GM18508 (cell line): ENCODE results near the gene GAPDH.
"Not testable (repeated sequence)": the region's sequence is repeated elsewhere in the genome, so short reads cannot be mapped to it uniquely, and the experiment has no call there.

Experiments
- ATAC-seq: cut with Tn5 transposase; IDR thresholded peaks from one replicate; pipeline ENCODE4 v1.9.1; 2021; ENCODE audit warnings: moderate number of reproducible peaks; ENCODE audit not compliant: insufficient read depth, unreplicated experiment

Gene GAPDH

GRCh38 chr12:6558014-6558760 lies 23.9 kb downstream of the GAPDH start:
- ATAC-seq, result not testable (repeated sequence)

GRCh38 chr12:6559500-6559899 lies 25.2 kb downstream of the GAPDH start:
- ATAC-seq, result no peak

GRCh38 chr12:6560501-6561205 lies 26.3 kb downstream of the GAPDH start:
- ATAC-seq, result no peak

GRCh38 chr12:6562881-6563280 lies 28.6 kb downstream of the GAPDH start:
- ATAC-seq, result no peak

- ATAC-seq, result no peak
Measured at GRCh38 chr12:6563448-6564050, 29.2 kb downstream of the GAPDH start.

- no peak for ATAC-seq
Measured at GRCh38 chr12:6567112-6567670, 32.9 kb downstream of the GAPDH start.

GRCh38 chr12:6569312-6569711 lies 35.0 kb downstream of the GAPDH start:
- ATAC-seq, result no peak

- ATAC-seq, result no peak
Measured at GRCh38 chr12:6569786-6570185, 35.5 kb downstream of the GAPDH start.

GRCh38 chr12:6570264-6570887 lies 36.1 kb downstream of the GAPDH start:
- ATAC-seq, result no peak

GRCh38 chr12:6573001-6573400 lies 38.7 kb downstream of the GAPDH start:
- ATAC-seq, result no peak

- no peak for ATAC-seq
Measured at GRCh38 chr12:6574576-6575295, 40.4 kb downstream of the GAPDH start.

- ATAC-seq, result no peak
Measured at GRCh38 chr12:6575648-6576047, 41.3 kb downstream of the GAPDH start.

- no peak for ATAC-seq
Measured at GRCh38 chr12:6582196-6582595, 47.9 kb downstream of the GAPDH start.

GRCh38 chr12:6582959-6583358 lies 48.6 kb downstream of the GAPDH start:
- no peak for ATAC-seq

GRCh38 chr12:6584293-6584692 lies 50.0 kb downstream of the GAPDH start:
- ATAC-seq, result no peak

GRCh38 chr12:6586569-6586968 lies 52.3 kb downstream of the GAPDH start:
- ATAC-seq, result not testable (repeated sequence)
